GM12878 (cell line): ENCODE results near the gene RASSF4. TPM values are rescaled to one million over a fixed set of nuclear protein-coding genes. Genes with fewer than 3 reads are reported as not detected.

ENCODE experiments used
- ATAC-seq: fragments of 200-7000 bp; cut with Tn5 transposase; 3 replicates; pipeline ENCODE4 v1.9.1; 2020; ENCODE audit warnings: mild to moderate bottlenecking, moderate library complexity
- BruUV-seq: library from RNA; stranded (reverse); fragments of 400-500 nt; replicated peaks from 2 replicates; lab custom pipeline; 2021; lab: Mats Ljungman, UMichigan
- CTCF ChIA-PET: fragments of 300-600 bp; sonication (Branson Sonifier 250); formaldehyde crosslinking; extraction: SDS; loops from one replicate; lab custom pipeline; 2021; ENCODE audit warnings: inconsistent platforms; lab: Yijun Ruan, JAX
- POLR2A ChIA-PET: fragments of 350-600 bp; formaldehyde crosslinking; extraction: SDS; loops from one replicate; lab custom pipeline; 2021; ENCODE audit warnings: inconsistent platforms; lab: Charles Lee
- RAD21 ChIA-PET: fragments of 300-600 bp; sonication (Branson Sonifier 250); formaldehyde crosslinking; loops from one replicate; lab custom pipeline; 2023; ENCODE audit warnings: antibody characterized with exemption; ENCODE audit not compliant: unreplicated experiment; lab: Charles Lee
- SMC1A ChIA-PET: fragments of 300-600 bp; sonication (Branson Sonifier 250); formaldehyde crosslinking; loops from one replicate; lab custom pipeline; 2023; ENCODE audit not compliant: unreplicated experiment, uncharacterized antibody; lab: Charles Lee
- DNase-seq: peaks from one replicate; pipeline ENCODE4 v3.0.0-alpha.2; 2011; ENCODE audit warnings: low read depth, low spot score
- FAIRE-seq: peaks from 3 replicates; lab custom pipeline; 2011; peaks lifted over from hg19 to GRCh38; lab: Jason Lieb, UNC
- H2AFZ ChIP-seq: 2 replicates; pipeline ENCODE4 v1.6.0; 2011; ENCODE audit warnings: low read depth, low read length, control low read depth; ENCODE audit not compliant: control insufficient read depth
- H3K27ac ChIP-seq: 2 replicates; pipeline ENCODE4 v1.5.1; 2011; ENCODE audit warnings: control low read depth; ENCODE audit not compliant: control insufficient read depth, insufficient read depth
- H3K27me3 ChIP-seq, 2 experiments: replicated peaks in 1 of 2; 2 replicates each; pipeline versions ENCODE4 v1.6.0 to v1.6.1; 2011; ENCODE audit warnings: low read length in 1 of 2; ENCODE audit not compliant: control insufficient read depth in 2 of 2, insufficient read depth in 2 of 2
- H3K36me3 ChIP-seq, 2 experiments: 2 replicates each; pipeline ENCODE4 v1.5.1; 2011; ENCODE audit warnings: low read length in 1 of 2; ENCODE audit not compliant: control insufficient read depth in 2 of 2, insufficient read depth in 2 of 2
- H3K4me1 ChIP-seq: 2 replicates; pipeline ENCODE4 v1.6.1; 2011; ENCODE audit warnings: mild to moderate bottlenecking, low read length, moderate library complexity, mixed read lengths; ENCODE audit not compliant: control insufficient read depth, insufficient read depth
- H3K4me2 ChIP-seq: 2 replicates; pipeline ENCODE4 v1.6.0; 2011; ENCODE audit warnings: control low read depth; ENCODE audit not compliant: control insufficient read depth, insufficient read depth
- H3K4me3 ChIP-seq: fragments of 200-600 bp; sonication (generic); 2 replicates; pipeline ENCODE4 v1.5.1; 2016
- H3K79me2 ChIP-seq: 2 replicates; pipeline ENCODE4 v1.6.0; 2011; ENCODE audit warnings: low read length; ENCODE audit not compliant: control insufficient read depth, insufficient read depth
- H3K9ac ChIP-seq: 2 replicates; pipeline ENCODE4 v1.8.0; 2011; ENCODE audit warnings: low read length, control low read depth, mixed read lengths; ENCODE audit not compliant: control insufficient read depth, insufficient read depth
- H3K9me3 ChIP-seq: replicated peaks from 3 replicates; pipeline ENCODE4 v1.5.1; 2011; ENCODE audit warnings: mild to moderate bottlenecking, low read length; ENCODE audit not compliant: control insufficient read depth, insufficient read depth
- H4K20me1 ChIP-seq: 2 replicates; pipeline ENCODE4 v1.6.0; 2011; ENCODE audit not compliant: control insufficient read depth, insufficient read depth
- CBX3 ChIP-seq: fragments of 200-600 bp; sonication (generic); IDR thresholded peaks from 2 replicates; pipeline ENCODE4 v1.6.1; 2016; ENCODE audit warnings: low read depth, borderline replicate concordance
- CBX5 ChIP-seq: sonication (generic); IDR thresholded peaks from 2 replicates; pipeline ENCODE4 v1.6.1; 2016; ENCODE audit warnings: low read depth, moderate library complexity, mild to moderate bottlenecking, inconsistent platforms
- CHD1 ChIP-seq: IDR thresholded peaks from 2 replicates; pipeline ENCODE4 v1.6.1; 2012; ENCODE audit warnings: low read depth, low read length, improper control_type of control experiment
- IKZF2 ChIP-seq, 2 experiments: fragments of 450-650 bp; IDR thresholded peaks; 2 replicates each; pipeline ENCODE4 v1.6.1; 2017; ENCODE audit warnings: mild to moderate bottlenecking in 2 of 2, moderate library complexity in 2 of 2
- KDM1A ChIP-seq: fragments of 200-600 bp; sonication (generic); IDR thresholded peaks from 2 replicates; pipeline ENCODE4 v1.6.1; 2016; ENCODE audit warnings: borderline replicate concordance
- LARP7 ChIP-seq: fragments of 450-650 bp; IDR thresholded peaks from 2 replicates; pipeline ENCODE4 v1.6.1; 2017; ENCODE audit warnings: mild to moderate bottlenecking
- NFXL1 ChIP-seq: fragments of 450-650 bp; IDR thresholded peaks from 2 replicates; pipeline ENCODE4 v1.6.1; 2017; ENCODE audit warnings: antibody characterized with exemption, mild to moderate bottlenecking, borderline replicate concordance
- STAT1 ChIP-seq: fragments of 450-650 bp; conservative IDR thresholded peaks from 2 replicates; pipeline ENCODE4 v1.6.1; 2014; ENCODE audit warnings: antibody characterized with exemption, mild to moderate bottlenecking
- TCF7 ChIP-seq: IDR thresholded peaks from 2 replicates; pipeline ENCODE4 v1.6.1; 2014; ENCODE audit warnings: antibody characterized with exemption, borderline replicate concordance
- ZNF24 ChIP-seq: fragments of 450-650 bp; IDR thresholded peaks from 2 replicates; pipeline ENCODE4 v1.6.1; 2017; ENCODE audit warnings: antibody characterized with exemption, mild to moderate bottlenecking
- ZNF274 ChIP-seq: IDR thresholded peaks from one replicate; pipeline ENCODE4 v1.8.0; 2011; ENCODE audit not compliant: insufficient read length, insufficient read depth
- ZZZ3 ChIP-seq: IDR thresholded peaks from 2 replicates; pipeline ENCODE4 v1.6.1; 2011; ENCODE audit warnings: low read depth; ENCODE audit not compliant: control insufficient read depth, insufficient read length
- WGBS: methylation state at CpG from one replicate; pipeline ENCODE4 v1.1.6; 2016; ENCODE audit warnings: low lambda C conversion rate; ENCODE audit not compliant: insufficient replicate concordance, insufficient coverage; ENCODE audit errors: missing lambda C conversion rate; 5-methylcytosine and 5-hydroxymethylcytosine counted together
- in situ Hi-C: fragments of 300-500 bp; cut with MboI; formaldehyde crosslinking; loops from 9 replicates; pipeline ENCODE4 v1.14.3; 2018; ENCODE audit warnings: mixed read lengths
- intact Hi-C: fragments of 100-400 bp; cut with micrococcal nuclease; formaldehyde crosslinking; loops from one replicate; pipeline ENCODE4 v1.14.2; 2022; ENCODE audit not compliant: unreplicated experiment
- polyA plus RNA-seq, 11 experiments: library from polyadenylated mRNA; depleted of rRNA in 4 of 11; unstranded in 6 of 11; stranded (reverse) in 5 of 11; fragments of >200 nt; fragmentation: Nextera tagmentation in 4 of 11; fragmentation: Illumina TruSeq in 1 of 11; extraction: Ambion mirVana in 4 of 11; extraction: Trizol in 1 of 11; gene quantifications; 1 replicate in 1 of 11; 2 replicates in 10 of 11; pipeline versions ENCODE4 v1.2.1 to v1.2.3, GENCODE V29; 2011 to 2016; ENCODE audit warnings: inconsistent platforms in 2 of 11, missing spikeins in 2 of 11, low read depth in 1 of 11
- total RNA-seq, 4 experiments: library from RNA; depleted of rRNA in 3 of 4; stranded (reverse); fragments of >200 nt in 3 of 4; fragmentation: Illumina TruSeq in 1 of 4; extraction: Trizol in 1 of 4; gene quantifications; 2 replicates each; pipeline versions ENCODE4 v1.2.1 to v1.2.3, GENCODE V29; 2013 to 2021
- TF ChIP-seq, protein P1 (sequence below): fragments of 450-650 bp; IDR thresholded peaks from 2 replicates; pipeline ENCODE4 v1.6.1; 2016; ENCODE audit warnings: mild to moderate bottlenecking
- TF ChIP-seq, protein P2 (sequence below), 3 experiments: IDR thresholded peaks in 2 of 3; conservative IDR thresholded peaks in 1 of 3; 2 replicates each; pipeline ENCODE4 v1.5.1; 2011; ENCODE audit warnings: low read depth in 3 of 3, low read length in 3 of 3, mild to moderate bottlenecking in 3 of 3, control low read depth in 2 of 3, moderate library complexity in 2 of 3, inconsistent platforms in 1 of 3, mixed read lengths in 1 of 3; ENCODE audit not compliant: control insufficient read depth in 2 of 3, insufficient read depth in 1 of 3; ENCODE audit errors: extremely low read depth in 1 of 3
- TF ChIP-seq, protein P3 (sequence below): IDR thresholded peaks from 2 replicates; pipeline ENCODE4 v1.6.1; 2012; ENCODE audit warnings: mild to moderate bottlenecking, low read depth, low read length

The RASSF4 gene
- total and polyA plus RNA-seq, 10 of the 15 experiments (the other 5 are each of a cell fraction or from before 2014, with no cell fraction given) = 3.7 to 71.1 (median 16.8) TPM

DNA sequence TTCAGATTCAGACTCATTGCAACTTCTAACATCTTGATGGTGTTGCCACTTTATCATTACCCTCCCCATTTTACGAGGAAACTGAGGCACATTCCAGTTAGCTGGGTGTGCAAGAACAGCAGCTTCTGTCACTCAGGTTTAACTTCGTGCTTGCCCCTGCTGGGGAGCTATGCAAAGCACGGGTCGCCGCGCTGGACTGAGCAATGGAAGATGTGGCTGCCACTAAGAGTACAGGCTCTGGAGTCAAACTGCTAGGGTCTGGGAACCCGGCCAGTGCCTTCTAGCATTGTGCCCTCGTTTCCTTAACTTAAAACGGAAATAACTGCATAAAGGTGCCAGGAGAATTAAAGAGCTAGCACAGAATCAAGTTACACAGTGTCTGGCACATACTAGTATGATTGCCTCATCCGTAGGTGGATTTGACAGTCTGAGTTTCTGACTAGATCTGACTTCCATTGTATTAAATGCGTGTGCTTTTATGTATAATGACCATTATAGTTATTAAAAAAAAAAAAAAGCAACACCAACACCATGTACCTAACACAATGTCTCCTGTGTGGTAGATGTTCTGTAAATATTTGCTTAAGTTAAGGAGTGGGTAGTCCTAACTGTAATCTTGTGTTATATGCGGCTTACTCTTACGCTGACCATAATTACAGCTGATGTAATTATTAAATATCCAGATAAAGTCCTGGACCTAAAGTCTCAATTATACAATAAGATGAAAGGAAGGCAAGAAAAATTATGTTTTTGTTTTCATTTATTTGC lies 42.0 kb downstream of the RASSF4 start (continued):
- 0 out of 2 replicates have a peak, but pooled peaks have one; percentile 1 for TF ChIP-seq LARP7
- TF ChIP-seq IKZF2 (IDR thresholded peaks at IDR 0.05) = no peak
- TF ChIP-seq, protein P1, sequence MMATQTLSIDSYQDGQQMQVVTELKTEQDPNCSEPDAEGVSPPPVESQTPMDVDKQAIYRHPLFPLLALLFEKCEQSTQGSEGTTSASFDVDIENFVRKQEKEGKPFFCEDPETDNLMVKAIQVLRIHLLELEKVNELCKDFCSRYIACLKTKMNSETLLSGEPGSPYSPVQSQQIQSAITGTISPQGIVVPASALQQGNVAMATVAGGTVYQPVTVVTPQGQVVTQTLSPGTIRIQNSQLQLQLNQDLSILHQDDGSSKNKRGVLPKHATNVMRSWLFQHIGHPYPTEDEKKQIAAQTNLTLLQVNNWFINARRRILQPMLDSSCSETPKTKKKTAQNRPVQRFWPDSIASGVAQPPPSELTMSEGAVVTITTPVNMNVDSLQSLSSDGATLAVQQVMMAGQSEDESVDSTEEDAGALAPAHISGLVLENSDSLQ = peak; percentile 86
- TF ChIP-seq ZZZ3 = no peak
- 0 out of 2 replicates have a peak, but pooled peaks have one; percentile 56 for TF ChIP-seq CBX5
- TF ChIP-seq, protein P2, sequence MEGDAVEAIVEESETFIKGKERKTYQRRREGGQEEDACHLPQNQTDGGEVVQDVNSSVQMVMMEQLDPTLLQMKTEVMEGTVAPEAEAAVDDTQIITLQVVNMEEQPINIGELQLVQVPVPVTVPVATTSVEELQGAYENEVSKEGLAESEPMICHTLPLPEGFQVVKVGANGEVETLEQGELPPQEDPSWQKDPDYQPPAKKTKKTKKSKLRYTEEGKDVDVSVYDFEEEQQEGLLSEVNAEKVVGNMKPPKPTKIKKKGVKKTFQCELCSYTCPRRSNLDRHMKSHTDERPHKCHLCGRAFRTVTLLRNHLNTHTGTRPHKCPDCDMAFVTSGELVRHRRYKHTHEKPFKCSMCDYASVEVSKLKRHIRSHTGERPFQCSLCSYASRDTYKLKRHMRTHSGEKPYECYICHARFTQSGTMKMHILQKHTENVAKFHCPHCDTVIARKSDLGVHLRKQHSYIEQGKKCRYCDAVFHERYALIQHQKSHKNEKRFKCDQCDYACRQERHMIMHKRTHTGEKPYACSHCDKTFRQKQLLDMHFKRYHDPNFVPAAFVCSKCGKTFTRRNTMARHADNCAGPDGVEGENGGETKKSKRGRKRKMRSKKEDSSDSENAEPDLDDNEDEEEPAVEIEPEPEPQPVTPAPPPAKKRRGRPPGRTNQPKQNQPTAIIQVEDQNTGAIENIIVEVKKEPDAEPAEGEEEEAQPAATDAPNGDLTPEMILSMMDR (IDR thresholded peaks at IDR 0.05 in 2 of 3, conservative IDR thresholded peaks at IDR 0.05 in 1 of 3; ENCODE audit: control insufficient read depth in 2 of 3, extremely low read depth in 1 of 3, insufficient read depth in 1 of 3, low read depth in 3 of 3, low read length in 3 of 3) = peak in 2 of 3 experiments; percentile 15 to 16; a peak in 1 of 6 replicates
- TF ChIP-seq, all 136 proteins: peak for 9

DNA sequence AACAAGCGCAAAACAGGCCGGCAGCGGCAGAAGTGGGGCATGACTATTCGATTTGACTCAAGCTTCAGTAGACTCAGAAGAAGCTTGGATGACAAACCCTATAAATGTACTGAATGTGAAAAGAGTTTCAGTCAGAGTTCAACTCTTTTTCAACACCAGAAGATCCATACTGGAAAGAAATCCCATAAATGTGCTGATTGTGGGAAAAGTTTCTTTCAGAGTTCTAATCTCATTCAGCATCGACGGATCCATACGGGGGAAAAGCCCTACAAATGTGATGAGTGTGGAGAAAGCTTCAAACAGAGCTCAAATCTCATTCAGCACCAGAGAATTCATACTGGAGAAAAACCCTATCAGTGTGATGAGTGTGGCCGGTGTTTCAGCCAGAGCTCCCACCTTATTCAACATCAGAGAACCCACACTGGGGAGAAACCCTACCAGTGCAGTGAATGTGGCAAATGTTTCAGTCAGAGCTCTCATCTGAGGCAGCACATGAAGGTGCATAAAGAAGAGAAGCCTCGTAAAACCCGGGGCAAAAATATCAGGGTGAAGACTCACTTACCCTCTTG lies 43.9 kb downstream of the RASSF4 start:
- DNase-seq (no peak), FAIRE-seq (no peak), ATAC-seq (no peak)
- no TSS peak for BruUV-seq
- in situ Hi-C loops = loop anchor here (10.0 kb wide), 1 partner anchor 1021 kb away; no protein-coding TSS in a partner anchor
- no peak overlapping the region for H2AFZ ChIP-seq
- no peak overlapping the region for H3K4me2 ChIP-seq
- H3K9me3 ChIP-seq = peaks cover 4% of the 10 kb centered on the region
- POLR2A ChIA-PET = interaction anchor here (1.7 to 2.3 kb wide), 2 partner anchors 8 to 25 kb away, joined by 6 to 7 read pairs; partner anchors contain the start of gene DEPP1
- SMC1A ChIA-PET = interaction anchor here (0.6 to 6.6 kb wide), 10 partner anchors 24 to 1013 kb away, joined by 3 to 48 read pairs (median 4); partner anchors contain the start of gene DEPP1
- intact Hi-C loops = loop anchor here (5.0 to 10.0 kb wide), 2 partner anchors 669 to 951 kb away; partner anchors contain the start of gene ZFAND4
- H3K27me3 ChIP-seq = no peaks in the 10 kb centered on the region
- RAD21 ChIA-PET = interaction anchor here (0.7 to 4.8 kb wide), 4 partner anchors 23 to 232 kb away, joined by 3 to 24 read pairs (median 4); no protein-coding TSS in a partner anchor
- CTCF ChIA-PET = interaction anchor here (0.8 to 5.4 kb wide), 7 partner anchors 9 to 247 kb away, joined by 3 to 30 read pairs (median 3); no protein-coding TSS in a partner anchor
- no peak overlapping the region for H3K27ac ChIP-seq
- peaks cover 11% of the 10 kb centered on the region for H3K79me2 ChIP-seq
- WGBS = 96% methylated on average over 10 of the region's 10 CpGs
- H3K4me3 ChIP-seq = no peak overlapping the region
- H3K9ac ChIP-seq = no peak overlapping the region
- H3K36me3 ChIP-seq = 0 out of 4 replicates have a peak, but pooled peaks cover 0 to 3% of the 10 kb centered on the region in 2 experiments
- peaks cover 4% of the 10 kb centered on the region; the same call in 1 of the 2 replicates for H3K4me1 ChIP-seq
- no peaks in the 10 kb centered on the region for H4K20me1 ChIP-seq
- TF ChIP-seq ZNF274 = no peak
- TF ChIP-seq, protein P3, sequence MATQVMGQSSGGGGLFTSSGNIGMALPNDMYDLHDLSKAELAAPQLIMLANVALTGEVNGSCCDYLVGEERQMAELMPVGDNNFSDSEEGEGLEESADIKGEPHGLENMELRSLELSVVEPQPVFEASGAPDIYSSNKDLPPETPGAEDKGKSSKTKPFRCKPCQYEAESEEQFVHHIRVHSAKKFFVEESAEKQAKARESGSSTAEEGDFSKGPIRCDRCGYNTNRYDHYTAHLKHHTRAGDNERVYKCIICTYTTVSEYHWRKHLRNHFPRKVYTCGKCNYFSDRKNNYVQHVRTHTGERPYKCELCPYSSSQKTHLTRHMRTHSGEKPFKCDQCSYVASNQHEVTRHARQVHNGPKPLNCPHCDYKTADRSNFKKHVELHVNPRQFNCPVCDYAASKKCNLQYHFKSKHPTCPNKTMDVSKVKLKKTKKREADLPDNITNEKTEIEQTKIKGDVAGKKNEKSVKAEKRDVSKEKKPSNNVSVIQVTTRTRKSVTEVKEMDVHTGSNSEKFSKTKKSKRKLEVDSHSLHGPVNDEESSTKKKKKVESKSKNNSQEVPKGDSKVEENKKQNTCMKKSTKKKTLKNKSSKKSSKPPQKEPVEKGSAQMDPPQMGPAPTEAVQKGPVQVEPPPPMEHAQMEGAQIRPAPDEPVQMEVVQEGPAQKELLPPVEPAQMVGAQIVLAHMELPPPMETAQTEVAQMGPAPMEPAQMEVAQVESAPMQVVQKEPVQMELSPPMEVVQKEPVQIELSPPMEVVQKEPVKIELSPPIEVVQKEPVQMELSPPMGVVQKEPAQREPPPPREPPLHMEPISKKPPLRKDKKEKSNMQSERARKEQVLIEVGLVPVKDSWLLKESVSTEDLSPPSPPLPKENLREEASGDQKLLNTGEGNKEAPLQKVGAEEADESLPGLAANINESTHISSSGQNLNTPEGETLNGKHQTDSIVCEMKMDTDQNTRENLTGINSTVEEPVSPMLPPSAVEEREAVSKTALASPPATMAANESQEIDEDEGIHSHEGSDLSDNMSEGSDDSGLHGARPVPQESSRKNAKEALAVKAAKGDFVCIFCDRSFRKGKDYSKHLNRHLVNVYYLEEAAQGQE = no peak
- TF ChIP-seq NFXL1 = no peak
- no peak for TF ChIP-seq TCF7
- TF ChIP-seq ZNF24 = no peak
- TF ChIP-seq CBX3 = no peak
- TF ChIP-seq CHD1 = no peak
- TF ChIP-seq STAT1 = no peak
- no peak for TF ChIP-seq KDM1A
